NCI-H2227 (cell line): ENCODE measurements around the gene PIAS4.

ENCODE experiments used
- DNase-seq: peaks from one replicate; lab custom pipeline; 2025; ENCODE audit not compliant: unreplicated experiment; lab: John Stamatoyannopoulos, UW

Gene PIAS4

GRCh38 chr19:4058693-4059452 is 51.3 kb downstream of the PIAS4 start:
- no peak for DNase-seq

DNA sequence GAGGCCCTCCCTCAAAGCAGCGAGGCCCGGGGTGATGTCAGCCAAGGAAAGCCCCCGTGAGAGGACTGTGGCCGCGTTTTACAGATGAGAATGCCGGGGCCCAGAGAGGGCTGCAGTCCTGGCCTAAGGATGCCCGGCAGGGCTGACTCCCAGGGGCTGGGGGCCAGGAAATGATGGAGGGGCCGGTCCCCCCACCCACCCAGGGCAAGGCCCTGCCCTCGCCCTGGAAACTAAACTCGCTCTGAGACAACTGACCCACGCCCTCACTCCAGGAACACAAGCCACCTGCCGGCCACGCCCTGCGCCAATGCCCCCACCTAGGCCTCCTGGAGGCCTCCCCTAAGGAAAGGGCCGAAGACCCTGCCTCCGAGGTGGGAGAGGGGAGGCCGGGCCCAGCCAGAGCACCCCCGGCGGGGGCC is 51.9 kb downstream of the PIAS4 start:
- DNase-seq = no peak

DNA sequence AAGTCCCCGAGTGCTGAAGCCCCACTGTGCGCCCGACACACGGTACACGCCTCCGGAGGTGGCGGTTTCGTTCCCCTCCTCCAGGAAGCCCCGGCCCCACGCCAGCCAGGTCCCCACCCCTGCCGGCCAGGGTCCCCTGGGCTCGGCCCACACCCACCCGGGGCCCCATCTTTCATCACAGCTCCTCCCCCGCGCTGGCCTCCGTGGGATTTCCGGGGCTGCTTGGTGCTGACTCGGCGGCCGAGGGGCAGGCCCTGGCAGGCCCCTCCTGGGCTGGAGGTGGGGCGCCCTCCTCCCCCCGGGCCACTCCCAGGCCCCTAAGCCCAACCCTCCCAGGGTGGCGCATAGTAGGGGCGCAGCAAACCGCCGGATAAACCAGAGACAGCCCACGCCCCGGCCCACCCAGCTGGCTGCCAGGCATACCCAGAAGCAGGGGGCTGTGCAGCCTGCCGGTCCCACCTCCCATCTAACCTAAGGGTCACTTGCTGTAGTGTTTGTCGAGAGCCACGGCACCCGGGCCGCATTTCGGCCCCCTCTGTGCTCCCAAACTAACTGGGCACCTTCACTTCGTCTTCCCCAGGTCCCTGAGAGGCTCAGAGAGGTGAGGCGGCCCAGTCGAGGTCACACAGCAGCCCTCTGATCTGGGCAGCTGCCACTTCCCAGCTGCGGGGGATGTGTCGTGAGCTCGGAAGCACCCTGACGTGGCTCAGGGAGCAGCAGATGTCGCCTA is 52.5 kb downstream of the PIAS4 start:
- no peak for DNase-seq

- DNase-seq = no peak
Observed at GRCh38 chr19:4060621-4061177, 53.2 kb downstream of the PIAS4 start.

DNA sequence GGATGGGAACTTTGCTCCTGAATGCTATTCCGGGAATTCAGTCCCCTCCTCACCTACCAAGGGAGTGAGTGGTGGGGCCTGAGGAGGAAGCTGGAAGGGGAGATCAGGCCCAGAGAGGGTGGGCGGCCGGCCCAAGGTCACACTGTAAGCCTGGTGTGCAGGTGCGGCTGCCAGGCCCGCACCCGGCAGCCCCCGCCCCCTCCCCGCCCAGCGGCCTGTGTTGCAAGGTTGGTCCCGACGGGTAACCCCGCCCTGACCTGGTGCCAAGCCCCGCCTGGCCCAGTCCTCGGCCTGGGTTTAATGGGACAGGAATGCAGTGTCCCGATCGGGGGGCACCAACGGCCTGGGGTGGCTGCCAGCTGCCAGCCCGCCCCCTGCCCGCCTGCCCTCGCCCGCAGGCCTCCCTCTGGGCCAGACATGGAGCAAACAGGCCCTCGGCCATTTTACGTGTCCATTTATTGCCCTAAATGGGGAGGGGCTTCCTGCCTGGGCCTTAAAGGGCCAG is 53.7 kb downstream of the PIAS4 start:
- DNase-seq = no peak

- DNase-seq = no peak
Observed at GRCh38 chr19:4061683-4062418, 54.3 kb downstream of the PIAS4 start.

- DNase-seq = no peak
Observed at GRCh38 chr19:4062419-4063368, 55.2 kb downstream of the PIAS4 start.

- no peak for DNase-seq
Observed at GRCh38 chr19:4063369-4064148, 56.0 kb downstream of the PIAS4 start.

DNA sequence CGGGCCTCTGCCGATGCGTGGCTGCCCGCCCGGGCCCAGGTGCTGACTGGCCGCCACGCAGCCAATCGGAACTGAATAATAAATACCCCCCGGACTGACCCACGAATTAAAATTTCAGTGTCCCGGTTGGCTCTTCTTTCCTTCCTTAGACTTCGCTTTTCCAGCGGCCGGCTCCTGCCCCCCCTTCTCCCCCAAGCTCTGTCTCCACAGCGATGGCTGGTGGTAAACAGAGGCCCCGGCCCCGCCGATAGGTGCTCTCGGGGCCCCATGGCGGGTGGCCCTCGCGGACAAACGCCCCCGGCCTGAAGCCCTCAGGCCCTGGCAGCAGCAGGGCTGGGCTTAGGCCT is 56.6 kb downstream of the PIAS4 start:
- DNase-seq = no peak

DNA sequence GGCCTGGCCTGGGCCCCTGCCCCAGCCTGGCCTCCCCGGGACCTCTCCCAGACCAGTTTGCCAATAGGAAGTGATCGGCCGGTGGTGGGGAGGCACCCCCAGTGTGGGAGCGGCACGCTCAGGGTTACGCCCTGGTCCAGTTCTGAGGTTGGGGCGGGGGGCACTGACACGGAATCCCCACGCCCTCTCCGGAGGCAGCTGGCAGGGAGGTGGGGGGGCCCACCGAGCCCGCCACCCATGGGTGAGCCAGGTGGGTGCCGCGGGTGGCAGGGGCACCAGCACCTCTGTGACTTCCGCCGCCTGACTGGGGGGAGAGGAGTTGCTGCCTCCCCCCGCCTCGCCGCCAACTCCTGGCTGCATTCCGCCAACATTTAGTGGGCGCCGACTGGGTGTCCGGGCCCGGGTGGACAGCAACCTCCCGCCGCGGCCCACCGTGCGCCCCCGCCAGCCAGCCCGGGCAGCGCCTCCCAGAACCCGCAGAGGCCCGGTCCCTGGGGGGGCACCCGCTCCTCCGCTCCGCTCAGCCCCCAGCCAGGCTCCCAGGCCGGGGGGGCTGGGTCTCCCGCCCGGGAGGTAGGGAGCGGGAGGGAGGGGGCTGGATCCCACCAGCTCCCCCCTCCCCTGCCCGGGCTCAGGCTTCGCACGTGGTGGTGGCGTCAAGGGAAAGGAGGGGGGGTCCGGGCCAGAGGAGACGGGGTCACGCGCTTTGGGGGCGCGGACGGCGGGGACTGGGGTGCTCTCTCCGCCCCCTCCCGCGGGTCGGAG is 57.1 kb downstream of the PIAS4 start:
- DNase-seq = peak; percentile 41

DNA sequence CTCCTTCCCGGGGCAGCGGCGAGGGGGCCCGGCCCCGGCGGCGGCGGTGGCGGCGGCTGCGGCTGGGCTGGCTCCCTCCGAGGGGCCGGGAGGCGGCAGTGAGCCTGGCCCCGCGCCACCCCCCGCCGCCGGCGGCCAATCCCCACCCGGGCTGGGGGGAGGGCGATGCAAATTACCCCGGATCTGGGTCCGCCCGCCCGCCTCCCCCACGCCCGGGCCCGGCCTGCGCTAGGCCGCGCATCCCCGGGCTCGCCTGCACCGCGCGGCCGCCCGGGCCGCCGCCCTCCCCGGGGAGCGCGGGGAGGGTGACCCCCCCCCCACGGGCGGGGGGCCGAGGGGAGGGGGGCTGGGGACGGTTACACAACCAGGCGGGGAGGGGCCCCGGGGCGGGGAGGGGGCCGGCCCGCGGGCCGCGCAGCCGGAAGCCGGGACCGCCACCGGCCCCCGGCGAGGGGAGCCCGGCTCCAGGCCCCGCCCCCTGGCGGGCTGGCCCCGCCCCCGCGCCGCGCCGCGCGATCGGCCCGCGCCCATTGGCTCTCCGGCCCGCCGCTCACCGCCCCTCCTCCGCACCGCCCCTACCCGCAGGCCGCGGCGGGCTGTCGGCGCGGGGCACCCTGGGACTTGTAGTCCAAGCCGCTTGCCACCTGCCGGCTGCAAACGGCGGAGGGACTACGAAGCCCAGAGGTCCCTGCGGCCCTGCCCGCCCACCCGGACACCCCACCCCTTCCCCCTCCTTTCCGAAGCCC is 58.1 kb downstream of the PIAS4 start:
- peak; percentile 95 for DNase-seq

GRCh38 chr19:4066176-4066606 is 58.7 kb downstream of the PIAS4 start:
- no peak for DNase-seq

DNA sequence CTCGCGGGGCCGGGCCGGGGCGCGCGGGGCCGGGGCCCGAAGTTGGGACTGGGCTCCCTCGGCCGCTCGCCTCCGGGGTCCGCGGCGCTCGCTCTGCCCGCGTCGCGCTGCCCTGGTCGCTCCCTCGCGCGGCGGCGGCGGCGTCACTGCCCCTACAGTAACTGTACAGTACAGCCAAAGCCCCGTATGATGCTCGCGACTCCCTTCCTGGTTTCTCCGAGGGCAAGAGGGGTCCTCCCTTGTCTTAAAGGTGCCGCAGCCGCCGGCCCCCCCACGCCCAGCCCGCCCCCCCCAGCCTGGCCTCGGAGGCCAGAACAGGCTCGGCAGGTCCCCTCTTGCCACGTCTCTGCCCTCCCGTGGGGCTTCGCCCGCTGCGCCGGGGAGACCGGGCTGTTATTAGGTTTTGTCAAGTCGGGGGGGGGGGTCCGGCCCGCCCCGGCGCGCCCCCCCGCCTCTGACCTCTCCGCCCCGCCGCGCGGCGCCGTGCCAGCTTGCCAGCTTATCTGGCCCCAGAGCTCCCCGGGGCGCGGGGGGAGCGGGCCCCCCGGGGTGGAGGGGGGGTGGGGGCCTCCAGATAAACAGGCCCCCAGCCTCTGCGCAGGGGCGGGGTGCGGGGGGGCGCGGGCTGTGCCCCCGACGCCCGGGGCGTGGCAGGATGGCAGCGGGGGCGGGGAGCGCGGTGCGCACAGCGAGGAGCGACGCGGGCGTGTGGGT is 59.3 kb downstream of the PIAS4 start, which contains the start of gene ZBTB7A:
Gene ZBTB7A (minus strand): TSS at position 218 of the 714 bp plus-strand sequence. CDS start 11,667 bp downstream, outside the sequence.
- peak; percentile 75 for DNase-seq

DNA sequence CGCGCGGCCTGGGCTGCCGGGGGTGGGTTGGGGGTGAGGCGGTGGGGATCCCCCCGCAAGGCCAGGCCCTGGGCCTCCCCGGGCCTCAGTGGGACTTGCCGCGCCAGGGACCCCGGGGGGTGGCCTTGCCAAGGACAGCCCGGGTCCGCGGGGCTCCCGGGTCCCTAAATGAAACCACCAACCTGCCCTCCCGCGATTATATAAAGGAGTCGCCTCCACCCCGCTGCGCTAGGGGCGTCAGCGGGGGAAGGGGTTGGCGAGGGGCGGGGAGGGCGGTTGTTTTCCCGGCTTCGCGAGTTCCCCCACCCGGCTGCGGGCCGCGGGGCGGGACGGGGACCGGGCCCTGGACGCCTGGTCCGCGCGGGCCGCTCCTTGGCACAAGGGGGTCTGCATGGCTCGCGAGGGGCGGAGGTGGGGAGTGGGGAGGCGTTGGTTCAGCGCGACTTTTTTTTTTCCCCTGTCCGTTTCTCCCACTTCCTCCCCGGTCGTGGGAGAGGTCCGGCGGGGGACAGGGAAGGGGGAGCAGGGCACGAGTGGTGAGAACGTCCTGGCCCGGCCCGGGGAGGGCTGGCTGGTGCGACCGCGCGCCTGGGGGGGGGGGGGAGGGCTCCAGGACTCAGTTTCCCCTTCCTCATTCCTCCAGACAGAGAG is 60.0 kb downstream of the PIAS4 start:
- peak; percentile 35 for DNase-seq

GRCh38 chr19:4068047-4068966 is 60.8 kb downstream of the PIAS4 start:
- DNase-seq = no peak
